ENCODE data around the gene ETFA. TPM values are rescaled to one million over a fixed set of nuclear protein-coding genes. Genes with fewer than 3 reads are reported as not detected.

ETFA gene
- total RNA-seq, 4 donors from 2014 or later, result 62.7 to 88.4 (median 75.9) TPM

GRCh38 chr15:76346669-76347481 lies 35.6 kb upstream of the ETFA start:
- intact Hi-C loops (cut with DNase I), result no loop called here
- Histone ChIP-seq H3K27ac (no peak overlapping the region), H3K36me3 (no peaks in the 10 kb centered on the region), H3K27me3 (peaks cover 61% of the 10 kb centered on the region), H3K4me3 (replicated peaks in 1 of 3) (peak overlapping the region in 1 of 3 donors; percentile 13), H3K4me1 (peaks cover 22 to 34% of the 10 kb centered on the region in 2 donors), H3K9me3 (no peaks in the 10 kb centered on the region)
- TF ChIP-seq POLR2A (IDR thresholded peaks at IDR 0.05) (no peak), CTCF (IDR thresholded peaks at IDR 0.05) (no peak)
- 9 to 13% methylated on average over 36 to 43 of the region's 74 CpGs for WGBS, 2 donors
- DNase-seq, result no peak

GRCh38 chr15:76345880-76346668 lies 34.8 kb upstream of the ETFA start:
- no peaks in the 10 kb centered on the region for H3K9me3 ChIP-seq
- H3K4me3 ChIP-seq (replicated peaks in 1 of 3), result peak overlapping the region in 1 of 3 donors; percentile 13
- no peak overlapping the region for H3K27ac ChIP-seq
- no peaks in the 10 kb centered on the region for H3K36me3 ChIP-seq
- no peak for DNase-seq
- peaks cover 69% of the 10 kb centered on the region for H3K27me3 ChIP-seq
- 7 to 11% methylated on average over 29 to 41 of the region's 65 CpGs for WGBS, 2 donors
- TF ChIP-seq POLR2A (IDR thresholded peaks at IDR 0.05), result no peak
- no peak for TF ChIP-seq CTCF (IDR thresholded peaks at IDR 0.05)
- intact Hi-C loops (cut with DNase I), result no loop called here
- H3K4me1 ChIP-seq, result peaks cover 28 to 42% of the 10 kb centered on the region in 2 donors

- TF ChIP-seq CTCF (IDR thresholded peaks at IDR 0.05), result no peak
- TF ChIP-seq POLR2A (IDR thresholded peaks at IDR 0.05), result no peak
- intact Hi-C loops (cut with DNase I), result no loop called here
- H3K27ac ChIP-seq, result no peak overlapping the region
- no peaks in the 10 kb centered on the region for H3K9me3 ChIP-seq
- H3K4me3 ChIP-seq (replicated peaks in 1 of 3), result no peak overlapping the region
- no peak for DNase-seq
- H3K4me1 ChIP-seq, result peaks cover 33 to 48% of the 10 kb centered on the region in 2 donors
- H3K27me3 ChIP-seq, result peaks cover 75% of the 10 kb centered on the region
- H3K36me3 ChIP-seq, result no peaks in the 10 kb centered on the region
- 16 to 23% methylated on average over 7 of the region's 7 CpGs for WGBS, 2 donors
Measured at GRCh38 chr15:76345583-76345879, 34.3 kb upstream of the ETFA start.

GRCh38 chr15:76344893-76345582 lies 33.8 kb upstream of the ETFA start:
- H3K4me1 ChIP-seq, result peaks cover 38 to 53% of the 10 kb centered on the region in 2 donors
- 23 to 25% methylated on average over 3 of the region's 3 CpGs for whole genome bisulfite sequencing, 2 donors
- intact Hi-C loops (cut with DNase I), result no loop called here

More at GRCh38 chr15:76344893-76345582, 33.8 kb upstream of the ETFA start:
- TF ChIP-seq CTCF (IDR thresholded peaks at IDR 0.05), result no peak
- TF ChIP-seq POLR2A (IDR thresholded peaks at IDR 0.05), result no peak
- Histone ChIP-seq H3K27ac (no peak overlapping the region), H3K36me3 (no peaks in the 10 kb centered on the region), H3K27me3 (peaks cover 80% of the 10 kb centered on the region), H3K9me3 (no peaks in the 10 kb centered on the region), H3K4me3 (replicated peaks in 1 of 3) (no peak overlapping the region)
- no peak for DNase-seq

Data from thyroid gland (tissue), 4 donors.